NCI-H82 treated with DMSO at 0.1 percent for 48 hours (cell line): ENCODE results near the gene MYO16.
"Not testable (repeated sequence)": the region's sequence is repeated elsewhere in the genome, so short reads cannot be mapped to it uniquely, and the experiment has no call there.

ENCODE experiments used
- DNase-seq: peaks from one replicate; lab custom pipeline; 2025; ENCODE audit not compliant: unreplicated experiment; lab: John Stamatoyannopoulos, UW

MYO16 gene

GRCh38 chr13:108963846-108964600, 334.6 kb downstream of the MYO16 start:
- no peak for DNase-seq

- DNase-seq, result no peak
Observed at GRCh38 chr13:108964606-108965005, 335.2 kb downstream of the MYO16 start.

- DNase-seq, result no peak
Observed at GRCh38 chr13:108967371-108967770, 338.0 kb downstream of the MYO16 start.

GRCh38 chr13:108968566-108968965, 339.2 kb downstream of the MYO16 start:
- DNase-seq, result no peak

- DNase-seq, result no peak
Observed at GRCh38 chr13:108974686-108975085, 345.3 kb downstream of the MYO16 start.

GRCh38 chr13:108980237-108980636, 350.8 kb downstream of the MYO16 start:
- DNase-seq, result no peak

GRCh38 chr13:108981407-108981806, 352.0 kb downstream of the MYO16 start:
- DNase-seq, result no peak

GRCh38 chr13:108983273-108983672, 353.9 kb downstream of the MYO16 start:
- no peak for DNase-seq

- no peak for DNase-seq
Observed at GRCh38 chr13:108984251-108984920, 355.0 kb downstream of the MYO16 start.

GRCh38 chr13:108985166-108985565, 355.8 kb downstream of the MYO16 start:
- DNase-seq, result no peak

GRCh38 chr13:108987517-108987916, 358.1 kb downstream of the MYO16 start:
- peak; percentile 95 for DNase-seq

GRCh38 chr13:108987944-108988343, 358.5 kb downstream of the MYO16 start:
- no peak for DNase-seq

GRCh38 chr13:108991416-108991815, 362.0 kb downstream of the MYO16 start:
- DNase-seq, result not testable (repeated sequence)

- DNase-seq, result no peak
Observed at GRCh38 chr13:108993346-108993745, 363.9 kb downstream of the MYO16 start.

GRCh38 chr13:108996430-108996829, 367.0 kb downstream of the MYO16 start:
- DNase-seq, result no peak

- peak; percentile 82 for DNase-seq
Observed at GRCh38 chr13:109000207-109000606, 370.8 kb downstream of the MYO16 start.

GRCh38 chr13:109002934-109003333, 373.5 kb downstream of the MYO16 start:
- DNase-seq, result no peak

GRCh38 chr13:109007946-109008345, 378.5 kb downstream of the MYO16 start:
- no peak for DNase-seq

GRCh38 chr13:109009756-109010155, 380.3 kb downstream of the MYO16 start:
- DNase-seq, result no peak

- no peak for DNase-seq
Observed at GRCh38 chr13:109010912-109011311, 381.5 kb downstream of the MYO16 start.

GRCh38 chr13:109012115-109012514, 382.7 kb downstream of the MYO16 start:
- no peak for DNase-seq

GRCh38 chr13:109021558-109021957, 392.1 kb downstream of the MYO16 start:
- no peak for DNase-seq

GRCh38 chr13:109024611-109025010, 395.2 kb downstream of the MYO16 start:
- no peak for DNase-seq
